ENCODE results near the gene NCSTN. TPM values are rescaled to one million over a fixed set of nuclear protein-coding genes. Genes with fewer than 3 reads are reported as not detected.

Gene NCSTN
- total and polyA plus RNA-seq, 8 donors = 29.7 to 64.7 (median 49.6) TPM

DNA sequence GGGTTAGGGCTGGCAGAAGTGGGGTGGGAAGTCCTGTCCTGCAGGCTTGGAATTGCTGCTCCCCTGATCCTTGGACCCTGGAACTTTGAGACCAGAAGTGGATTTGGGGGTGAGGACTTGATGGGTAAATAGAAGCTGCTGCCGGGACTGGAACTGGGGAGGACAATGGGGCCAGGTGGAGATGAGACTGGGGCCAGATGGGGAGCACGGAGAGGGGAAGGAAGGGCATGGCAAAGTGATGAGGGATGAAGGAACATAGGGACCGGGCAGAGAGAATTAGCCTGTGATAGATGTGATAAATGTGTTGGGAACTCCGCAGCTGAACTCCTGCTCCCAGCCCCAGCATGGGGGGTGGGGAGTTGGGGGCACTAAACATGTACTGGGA is 24.3 kb downstream of the NCSTN start:
- no peaks in the 10 kb centered on the region for H3K27me3 ChIP-seq
- no peaks in the 10 kb centered on the region for H3K36me3 ChIP-seq
- intact Hi-C loops (cut with DNase I) = no loop called here
- no peak overlapping the region for H3K27ac ChIP-seq
- no peaks in the 10 kb centered on the region for H3K4me1 ChIP-seq
- no peak overlapping the region for H3K4me3 ChIP-seq
- WGBS, 2 donors = 17 to 20% methylated on average over 4 of the region's 4 CpGs
- ATAC-seq (no peak), FAIRE-seq (no peak), DNase-seq (no peak)
- H3K9me3 ChIP-seq = no peaks in the 10 kb centered on the region
- TF ChIP-seq, protein P1, sequence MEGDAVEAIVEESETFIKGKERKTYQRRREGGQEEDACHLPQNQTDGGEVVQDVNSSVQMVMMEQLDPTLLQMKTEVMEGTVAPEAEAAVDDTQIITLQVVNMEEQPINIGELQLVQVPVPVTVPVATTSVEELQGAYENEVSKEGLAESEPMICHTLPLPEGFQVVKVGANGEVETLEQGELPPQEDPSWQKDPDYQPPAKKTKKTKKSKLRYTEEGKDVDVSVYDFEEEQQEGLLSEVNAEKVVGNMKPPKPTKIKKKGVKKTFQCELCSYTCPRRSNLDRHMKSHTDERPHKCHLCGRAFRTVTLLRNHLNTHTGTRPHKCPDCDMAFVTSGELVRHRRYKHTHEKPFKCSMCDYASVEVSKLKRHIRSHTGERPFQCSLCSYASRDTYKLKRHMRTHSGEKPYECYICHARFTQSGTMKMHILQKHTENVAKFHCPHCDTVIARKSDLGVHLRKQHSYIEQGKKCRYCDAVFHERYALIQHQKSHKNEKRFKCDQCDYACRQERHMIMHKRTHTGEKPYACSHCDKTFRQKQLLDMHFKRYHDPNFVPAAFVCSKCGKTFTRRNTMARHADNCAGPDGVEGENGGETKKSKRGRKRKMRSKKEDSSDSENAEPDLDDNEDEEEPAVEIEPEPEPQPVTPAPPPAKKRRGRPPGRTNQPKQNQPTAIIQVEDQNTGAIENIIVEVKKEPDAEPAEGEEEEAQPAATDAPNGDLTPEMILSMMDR (IDR thresholded peaks at IDR 0.05) = no peak

DNA sequence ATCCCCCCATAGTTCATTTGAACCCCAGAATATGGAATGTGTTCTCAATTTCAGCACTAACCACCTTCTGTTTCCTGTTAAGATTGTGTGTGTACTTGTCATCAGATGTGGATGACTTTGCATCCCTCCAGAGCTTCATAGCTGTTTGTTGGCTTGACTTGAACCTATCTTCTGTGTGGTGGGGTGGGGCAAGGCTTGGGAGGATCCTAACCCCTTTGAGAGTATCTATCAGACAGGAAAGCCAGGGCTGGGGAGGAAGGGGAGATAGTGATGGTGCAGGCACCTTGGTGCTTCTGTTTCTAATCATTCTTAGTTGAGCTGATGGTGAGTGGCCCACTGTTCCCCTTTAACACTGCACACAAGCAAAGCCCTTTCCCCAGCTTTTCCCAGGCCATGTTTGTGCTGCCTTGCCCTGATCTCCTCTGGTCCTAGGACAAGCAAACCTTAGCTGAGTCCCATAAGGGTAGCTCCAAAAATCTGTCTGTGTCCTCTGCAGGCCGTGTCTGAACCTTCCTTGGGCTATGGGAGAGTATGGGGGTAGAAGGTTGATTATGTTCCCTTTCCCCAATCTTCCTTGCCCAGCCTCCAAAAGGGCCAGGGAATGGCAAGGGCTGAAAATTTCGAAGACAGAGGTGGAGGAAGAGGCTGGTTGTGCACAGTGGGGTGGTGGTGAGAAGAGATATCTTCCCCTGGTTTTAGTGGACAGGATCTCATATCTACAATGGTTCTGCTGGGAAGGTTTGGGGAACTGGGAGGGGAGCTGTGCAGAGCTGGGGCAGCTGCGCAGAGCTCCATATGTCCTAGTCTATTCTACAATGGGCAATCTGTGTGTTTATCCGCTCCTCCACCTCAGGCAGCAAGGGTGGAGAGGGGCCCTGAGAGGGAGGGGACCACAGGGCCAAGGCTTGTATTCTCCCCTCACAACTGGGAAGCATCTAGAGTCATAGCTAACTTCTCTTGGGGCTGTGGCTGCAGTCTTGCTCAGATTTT is 25.0 kb downstream of the NCSTN start:
- Histone ChIP-seq H3K27ac (no peak overlapping the region), H3K4me1 (no peaks in the 10 kb centered on the region), H3K36me3 (no peaks in the 10 kb centered on the region), H3K4me3 (no peak overlapping the region), H3K27me3 (no peaks in the 10 kb centered on the region), H3K9me3 (no peaks in the 10 kb centered on the region)
- 77 to 78% methylated on average over 4 of the region's 4 CpGs for WGBS, 2 donors
- ATAC-seq (no peak), FAIRE-seq (no peak), DNase-seq (no peak)
- TF ChIP-seq, protein P1 (IDR thresholded peaks at IDR 0.05) = no peak
- intact Hi-C loops (cut with DNase I) = no loop called here

DNA sequence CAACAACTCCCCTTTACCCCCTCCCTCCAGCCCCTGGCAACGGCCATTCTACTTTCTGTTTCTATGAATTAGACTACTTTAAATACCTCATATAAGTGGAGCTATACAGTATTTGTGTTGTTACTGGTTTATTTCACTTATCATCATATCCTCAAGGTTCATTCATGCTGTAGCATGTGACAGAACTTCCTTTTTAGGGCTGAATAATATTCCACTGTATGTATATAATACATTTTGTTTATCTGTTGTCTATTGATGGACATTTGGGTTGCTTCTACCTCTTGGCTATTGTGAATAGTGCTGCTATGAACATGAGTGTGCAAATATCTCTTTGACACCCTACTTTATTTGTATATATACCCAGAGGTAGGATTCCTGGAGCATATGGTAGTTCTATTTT is 25.9 kb downstream of the NCSTN start:
- DNase-seq (no peak), FAIRE-seq (no peak), ATAC-seq (no peak)
- no peaks in the 10 kb centered on the region for H3K4me1 ChIP-seq
- no peak overlapping the region for H3K4me3 ChIP-seq
- no peak overlapping the region for H3K27ac ChIP-seq
- 76 to 89% methylated on average over 1 of the region's 1 CpG for WGBS, 2 donors
- no peaks in the 10 kb centered on the region for H3K9me3 ChIP-seq
- intact Hi-C loops (cut with DNase I) = no loop called here
- no peaks in the 10 kb centered on the region for H3K27me3 ChIP-seq
- H3K36me3 ChIP-seq = no peaks in the 10 kb centered on the region
- TF ChIP-seq, protein P1 (IDR thresholded peaks at IDR 0.05) = no peak

DNA sequence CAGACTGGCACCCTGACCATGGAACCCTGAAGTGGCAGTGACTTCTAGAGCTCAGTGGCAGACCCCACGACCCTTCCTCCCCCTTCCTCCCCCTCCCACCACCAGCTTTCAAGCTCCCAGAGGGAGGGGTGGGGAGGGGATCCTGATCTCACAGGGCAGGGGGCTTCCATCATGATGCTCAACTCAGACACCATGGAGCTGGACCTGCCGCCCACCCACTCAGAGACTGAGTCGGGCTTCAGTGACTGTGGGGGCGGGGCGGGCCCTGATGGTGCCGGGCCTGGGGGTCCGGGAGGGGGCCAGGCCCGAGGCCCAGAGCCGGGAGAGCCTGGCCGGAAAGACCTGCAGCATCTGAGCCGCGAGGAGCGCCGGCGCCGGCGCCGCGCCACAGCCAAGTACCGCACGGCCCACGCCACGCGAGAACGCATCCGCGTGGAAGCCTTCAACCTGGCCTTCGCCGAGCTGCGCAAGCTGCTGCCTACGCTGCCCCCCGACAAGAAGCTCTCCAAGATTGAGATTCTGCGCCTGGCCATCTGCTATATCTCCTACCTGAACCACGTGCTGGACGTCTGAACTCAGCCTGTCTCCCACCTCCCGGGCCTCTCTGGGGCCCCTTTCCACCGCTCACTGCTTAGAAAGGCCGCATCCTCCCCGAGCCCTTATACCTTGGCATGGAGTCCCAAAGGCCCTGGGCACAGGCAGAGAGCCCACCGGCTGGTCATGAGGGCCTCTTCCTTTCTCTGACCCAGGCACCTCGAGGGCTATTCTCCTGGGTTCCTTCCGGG is 27.6 kb downstream of the NCSTN start:
- TF ChIP-seq, protein P1 (IDR thresholded peaks at IDR 0.05) = no peak
- Histone ChIP-seq H3K27ac (no peak overlapping the region), H3K36me3 (no peaks in the 10 kb centered on the region), H3K27me3 (no peaks in the 10 kb centered on the region), H3K4me3 (no peak overlapping the region), H3K9me3 (no peaks in the 10 kb centered on the region), H3K4me1 (no peaks in the 10 kb centered on the region)
- DNase-seq = no peak
- FAIRE-seq = no peak
- WGBS, 2 donors = 66 to 72% methylated on average over 41 to 42 of the region's 42 CpGs
- ATAC-seq = no peak
- intact Hi-C loops (cut with DNase I) = loop anchor here in 2 of 3 donors (10.0 kb wide), 2 partner anchors 176 to 266 kb away; partner anchors contain the start of gene CASQ1 (in 1 of the 2)

Data from pancreas (tissue), 10 donors.